Measurements from ENCODE around the gene PLPPR1. TPM values are rescaled to one million over a fixed set of nuclear protein-coding genes. Genes with fewer than 3 reads are reported as not detected.

Gene PLPPR1
- polyA plus RNA-seq, 3 donors, result not detected

- H3K4me3 ChIP-seq (replicated peaks in 1 of 3; ENCODE audit: low read depth in 2 of 3, low read length in 3 of 3), result no peak overlapping the region
- no peaks in the 10 kb centered on the region for H3K36me3 Mint-ChIP-seq
- no peak for DNase-seq
- H3K4me1 Mint-ChIP-seq, result no peaks in the 10 kb centered on the region
- H3K27ac ChIP-seq (ENCODE audit: low read depth in 1 of 2, low read length in 2 of 2), result no peak overlapping the region
- H3K4me2 ChIP-seq (replicated peaks; ENCODE audit: extremely low read depth, low read length, poor library complexity, severe bottlenecking), result no peak overlapping the region
- no peaks in the 10 kb centered on the region for H3K9me3 ChIP-seq (replicated peaks in 1 of 2; ENCODE audit: control insufficient read depth in 1 of 2, insufficient read depth in 1 of 2, low read length in 2 of 2)
- H3K4me3 Mint-ChIP-seq, result no peak overlapping the region
- peaks cover 0 to 6% (median 0%) of the 10 kb centered on the region in 3 donors for H3K27me3 Mint-ChIP-seq (ENCODE audit: low read depth in 3 of 3)
- no peaks in the 10 kb centered on the region for H4K20me1 ChIP-seq (ENCODE audit: insufficient read depth, low read length)
- intact Hi-C loops (cut with micrococcal nuclease), result no loop called here
- no peak overlapping the region for H3K27ac Mint-ChIP-seq
- H3K4me1 ChIP-seq (ENCODE audit: control insufficient read depth in 1 of 2, insufficient read depth in 2 of 2, low read length in 2 of 2), result no peaks in the 10 kb centered on the region
- no peaks in the 10 kb centered on the region for H3K79me2 ChIP-seq (ENCODE audit: insufficient read depth, low read length)
- H3K9ac ChIP-seq (ENCODE audit: insufficient read depth, low read length, poor library complexity, severe bottlenecking), result no peak overlapping the region
- no peaks in the 10 kb centered on the region for H3K9me3 Mint-ChIP-seq
- no peaks in the 10 kb centered on the region for H3K36me3 ChIP-seq (replicated peaks in 1 of 2; ENCODE audit: control insufficient read depth in 1 of 2, insufficient read depth in 2 of 2, low read length in 2 of 2)
- no peaks in the 10 kb centered on the region for H3K27me3 ChIP-seq (ENCODE audit: control insufficient read depth in 2 of 2, insufficient read depth in 2 of 2, low read length in 2 of 2)
- no peak overlapping the region for H2AFZ ChIP-seq (ENCODE audit: insufficient read depth, low read depth, low read length, poor library complexity, severe bottlenecking)
- TF ChIP-seq, protein P1, sequence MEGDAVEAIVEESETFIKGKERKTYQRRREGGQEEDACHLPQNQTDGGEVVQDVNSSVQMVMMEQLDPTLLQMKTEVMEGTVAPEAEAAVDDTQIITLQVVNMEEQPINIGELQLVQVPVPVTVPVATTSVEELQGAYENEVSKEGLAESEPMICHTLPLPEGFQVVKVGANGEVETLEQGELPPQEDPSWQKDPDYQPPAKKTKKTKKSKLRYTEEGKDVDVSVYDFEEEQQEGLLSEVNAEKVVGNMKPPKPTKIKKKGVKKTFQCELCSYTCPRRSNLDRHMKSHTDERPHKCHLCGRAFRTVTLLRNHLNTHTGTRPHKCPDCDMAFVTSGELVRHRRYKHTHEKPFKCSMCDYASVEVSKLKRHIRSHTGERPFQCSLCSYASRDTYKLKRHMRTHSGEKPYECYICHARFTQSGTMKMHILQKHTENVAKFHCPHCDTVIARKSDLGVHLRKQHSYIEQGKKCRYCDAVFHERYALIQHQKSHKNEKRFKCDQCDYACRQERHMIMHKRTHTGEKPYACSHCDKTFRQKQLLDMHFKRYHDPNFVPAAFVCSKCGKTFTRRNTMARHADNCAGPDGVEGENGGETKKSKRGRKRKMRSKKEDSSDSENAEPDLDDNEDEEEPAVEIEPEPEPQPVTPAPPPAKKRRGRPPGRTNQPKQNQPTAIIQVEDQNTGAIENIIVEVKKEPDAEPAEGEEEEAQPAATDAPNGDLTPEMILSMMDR (IDR thresholded peaks at IDR 0.05), result no peak
These were observed 271.4 kb downstream of the PLPPR1 start for GRCh38 chr9:101299901-101300300.

GRCh38 chr9:101307051-101307450 is 278.5 kb downstream of the PLPPR1 start:
- H3K4me3 Mint-ChIP-seq, result no peak overlapping the region
- TF ChIP-seq, protein P1 (IDR thresholded peaks at IDR 0.05), result no peak

More at GRCh38 chr9:101307051-101307450, 278.5 kb downstream of the PLPPR1 start:
- Histone ChIP-seq H3K27me3 (ENCODE audit: control insufficient read depth in 2 of 2, insufficient read depth in 2 of 2, low read length in 2 of 2) (peaks cover 0 to 2% of the 10 kb centered on the region in 2 donors), H3K4me3 (replicated peaks in 1 of 3; ENCODE audit: low read depth in 2 of 3, low read length in 3 of 3) (no peak overlapping the region), H2AFZ (ENCODE audit: insufficient read depth, low read depth, low read length, poor library complexity, severe bottlenecking) (no peak overlapping the region), H3K27ac (ENCODE audit: low read depth in 1 of 2, low read length in 2 of 2) (no peak overlapping the region), H3K36me3 (replicated peaks in 1 of 2; ENCODE audit: control insufficient read depth in 1 of 2, insufficient read depth in 2 of 2, low read length in 2 of 2) (no peaks in the 10 kb centered on the region), H3K9me3 (replicated peaks in 1 of 2; ENCODE audit: control insufficient read depth in 1 of 2, insufficient read depth in 1 of 2, low read length in 2 of 2) (no peaks in the 10 kb centered on the region), H3K9ac (ENCODE audit: insufficient read depth, low read length, poor library complexity, severe bottlenecking) (no peak overlapping the region), H3K4me2 (replicated peaks; ENCODE audit: extremely low read depth, low read length, poor library complexity, severe bottlenecking) (no peak overlapping the region), H3K79me2 (ENCODE audit: insufficient read depth, low read length) (no peaks in the 10 kb centered on the region), H4K20me1 (ENCODE audit: insufficient read depth, low read length) (no peaks in the 10 kb centered on the region), H3K4me1 (ENCODE audit: control insufficient read depth in 1 of 2, insufficient read depth in 2 of 2, low read length in 2 of 2) (no peaks in the 10 kb centered on the region)
- H3K36me3 Mint-ChIP-seq, result no peaks in the 10 kb centered on the region
- H3K27me3 Mint-ChIP-seq (ENCODE audit: low read depth in 3 of 3), result peaks cover 0 to 8% (median 1%) of the 10 kb centered on the region in 3 donors
- no peak overlapping the region for H3K27ac Mint-ChIP-seq
- no peak for DNase-seq
- no peaks in the 10 kb centered on the region for H3K4me1 Mint-ChIP-seq
- no peaks in the 10 kb centered on the region for H3K9me3 Mint-ChIP-seq
- intact Hi-C loops (cut with micrococcal nuclease), result no loop called here
- no CpG with 5 or more reads among the region's 3 CpGs for WGBS (ENCODE audit: insufficient coverage)

Data from CD14-positive monocyte (primary cell).